ENCODE measurements around the gene DOCK6. TPM values are rescaled to one million over a fixed set of nuclear protein-coding genes. Genes with fewer than 3 reads are reported as not detected.
"Not testable (repeated sequence)": the region's sequence is repeated elsewhere in the genome, so short reads cannot be mapped to it uniquely, and the experiment has no call there.

The DOCK6 gene
- total RNA-seq, 1 donor from 2014 or later, result 10.5 TPM

GRCh38 chr19:11180346-11180745 lies 82.0 kb downstream of the DOCK6 start:
- no peaks in the 10 kb centered on the region for H3K27me3 ChIP-seq (ENCODE audit: control insufficient read depth, insufficient read depth, low read length)
- FAIRE-seq (no peak), DNase-seq (ENCODE audit: low read depth) (no peak)
- no peak overlapping the region for H3K4me3 ChIP-seq (ENCODE audit: low read depth, low read length)
- peaks cover 4% of the 10 kb centered on the region for H3K36me3 ChIP-seq (ENCODE audit: control insufficient read depth, insufficient read depth, low read length)
- TF ChIP-seq CTCF (IDR thresholded peaks at IDR 0.05; ENCODE audit: insufficient read depth, low read length, severe bottlenecking), result no peak

GRCh38 chr19:11179716-11180297 lies 82.5 kb downstream of the DOCK6 start:
- Histone ChIP-seq H3K4me3 (ENCODE audit: low read depth, low read length) (no peak overlapping the region), H3K36me3 (ENCODE audit: control insufficient read depth, insufficient read depth, low read length) (peaks cover 4% of the 10 kb centered on the region), H3K27me3 (ENCODE audit: control insufficient read depth, insufficient read depth, low read length) (no peaks in the 10 kb centered on the region)
- TF ChIP-seq CTCF (IDR thresholded peaks at IDR 0.05; ENCODE audit: insufficient read depth, low read length, severe bottlenecking), result no peak
- FAIRE-seq (no peak), DNase-seq (ENCODE audit: low read depth) (no peak)

- not testable (repeated sequence) for DNase-seq (ENCODE audit: low read depth); H3K36me3 ChIP-seq (ENCODE audit: control insufficient read depth, insufficient read depth, low read length); H3K4me3 ChIP-seq (ENCODE audit: low read depth, low read length); H3K27me3 ChIP-seq (ENCODE audit: control insufficient read depth, insufficient read depth, low read length); FAIRE-seq
These were observed 83.2 kb downstream of the DOCK6 start for GRCh38 chr19:11179145-11179465.

- DNase-seq (ENCODE audit: low read depth) (no peak), FAIRE-seq (no peak)
- TF ChIP-seq CTCF (IDR thresholded peaks at IDR 0.05; ENCODE audit: insufficient read depth, low read length, severe bottlenecking), result no peak
- no peaks in the 10 kb centered on the region for H3K27me3 ChIP-seq (ENCODE audit: control insufficient read depth, insufficient read depth, low read length)
- no peak overlapping the region for H3K4me3 ChIP-seq (ENCODE audit: low read depth, low read length)
- H3K36me3 ChIP-seq (ENCODE audit: control insufficient read depth, insufficient read depth, low read length), result peaks cover 7% of the 10 kb centered on the region
These were observed 84.7 kb downstream of the DOCK6 start for GRCh38 chr19:11177592-11177991.

GRCh38 chr19:11176466-11177193 lies 85.7 kb downstream of the DOCK6 start:
- FAIRE-seq (peak; percentile 55), DNase-seq (ENCODE audit: low read depth) (no peak)
- H3K4me3 ChIP-seq (ENCODE audit: low read depth, low read length), result no peak overlapping the region
- no peak for TF ChIP-seq CTCF (IDR thresholded peaks at IDR 0.05; ENCODE audit: insufficient read depth, low read length, severe bottlenecking)
- H3K27me3 ChIP-seq (ENCODE audit: control insufficient read depth, insufficient read depth, low read length), result no peaks in the 10 kb centered on the region
- peaks cover 7% of the 10 kb centered on the region for H3K36me3 ChIP-seq (ENCODE audit: control insufficient read depth, insufficient read depth, low read length)

GRCh38 chr19:11175920-11176319 lies 86.4 kb downstream of the DOCK6 start:
- FAIRE-seq (no peak), DNase-seq (ENCODE audit: low read depth) (no peak)
- no peak for TF ChIP-seq CTCF (IDR thresholded peaks at IDR 0.05; ENCODE audit: insufficient read depth, low read length, severe bottlenecking)
- H3K36me3 ChIP-seq (ENCODE audit: control insufficient read depth, insufficient read depth, low read length), result peaks cover 7% of the 10 kb centered on the region
- no peaks in the 10 kb centered on the region for H3K27me3 ChIP-seq (ENCODE audit: control insufficient read depth, insufficient read depth, low read length)
- H3K4me3 ChIP-seq (ENCODE audit: low read depth, low read length), result no peak overlapping the region

All from bronchial epithelial cell (primary cell).